Caki2 (cell line): ENCODE measurements around the gene CFI. TPM values are rescaled to one million over a fixed set of nuclear protein-coding genes. Genes with fewer than 3 reads are reported as not detected.

Source experiments
- DNase-seq: peaks from one replicate; pipeline ENCODE4 v3.0.0-alpha.2; 2015; ENCODE audit warnings: low read depth
- in situ Hi-C: cut with HindIII; loops from 2 replicates; pipeline ENCODE4 v1.10.0; 2016; ENCODE audit warnings: low sequenced_read_pairs, low pct_unique_long_range_greater_than_20kb, mixed read lengths
- total RNA-seq: library from RNA; depleted of rRNA; stranded (reverse); fragments of >200 nt; shearing (Covaris generic); gene quantifications from 2 replicates; pipeline ENCODE4 v1.2.3, GENCODE V29; 2014; ENCODE audit warnings: low replicate concordance

Gene CFI
- total RNA-seq, 1 experiment from 2014 or later = 1.6 TPM

DNA sequence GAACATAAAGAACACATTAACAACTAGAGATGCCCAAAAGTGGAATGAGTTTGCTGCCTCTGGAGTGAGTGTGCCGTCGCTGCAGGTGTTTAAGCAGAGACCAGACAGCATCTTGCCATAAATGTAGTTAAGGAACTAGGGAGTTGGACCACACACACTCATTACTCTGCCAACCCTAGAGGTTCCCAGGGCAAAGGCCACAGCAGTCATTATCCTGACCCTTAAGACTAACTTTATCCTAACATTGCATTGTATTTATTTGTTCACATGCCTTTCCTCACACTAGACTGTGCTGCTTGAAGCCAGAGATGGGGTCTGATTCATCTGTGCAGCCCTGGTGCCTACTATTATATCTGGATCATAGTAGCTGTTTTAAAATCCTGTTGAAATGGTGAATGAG lies 55.1 kb downstream of the CFI start:
- in situ Hi-C loops = no loop called here
- no peak for DNase-seq

DNA sequence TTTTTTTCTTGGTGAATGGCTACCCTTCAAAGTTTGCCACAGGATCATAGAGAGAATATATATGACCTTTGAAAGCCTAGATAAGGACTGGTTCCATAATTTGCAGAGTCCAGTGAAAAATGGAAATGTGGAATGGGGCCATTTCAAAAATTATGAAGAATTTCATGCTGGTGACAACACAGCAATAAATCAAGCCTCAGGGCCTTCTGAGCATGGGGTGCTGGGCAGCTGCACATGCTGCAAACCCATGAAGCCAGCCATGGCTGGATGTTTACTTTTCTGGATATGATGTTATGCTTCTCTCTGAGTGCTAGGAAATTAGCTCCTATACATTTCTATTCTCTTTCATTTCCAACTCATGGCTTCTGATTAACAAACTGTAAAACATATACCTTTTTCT lies 56.0 kb downstream of the CFI start:
- in situ Hi-C loops = no loop called here

DNA sequence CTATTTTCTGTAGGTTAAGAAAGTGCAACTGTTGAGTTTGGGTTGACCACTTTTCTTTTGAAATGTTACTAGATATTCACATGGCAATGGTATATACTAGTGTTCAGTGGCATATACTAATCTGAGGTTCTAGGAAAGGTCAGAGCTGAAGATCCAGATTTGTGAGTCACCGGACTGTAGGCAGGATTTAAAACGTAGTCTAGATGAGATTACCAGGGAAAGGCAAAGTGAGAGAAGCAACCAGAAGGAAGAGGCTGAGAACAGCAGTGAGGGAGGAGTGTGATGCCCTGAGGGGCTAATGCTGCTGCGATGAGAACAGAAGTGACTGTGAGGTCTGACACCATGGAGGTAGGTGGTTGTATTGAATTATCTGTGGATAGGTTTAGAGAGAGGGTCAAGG lies 62.3 kb downstream of the CFI start:
- DNase-seq = no peak
- in situ Hi-C loops = no loop called here

More for the DNA sequence above, 56.0 kb downstream of the CFI start:
- DNase-seq = no peak

DNA sequence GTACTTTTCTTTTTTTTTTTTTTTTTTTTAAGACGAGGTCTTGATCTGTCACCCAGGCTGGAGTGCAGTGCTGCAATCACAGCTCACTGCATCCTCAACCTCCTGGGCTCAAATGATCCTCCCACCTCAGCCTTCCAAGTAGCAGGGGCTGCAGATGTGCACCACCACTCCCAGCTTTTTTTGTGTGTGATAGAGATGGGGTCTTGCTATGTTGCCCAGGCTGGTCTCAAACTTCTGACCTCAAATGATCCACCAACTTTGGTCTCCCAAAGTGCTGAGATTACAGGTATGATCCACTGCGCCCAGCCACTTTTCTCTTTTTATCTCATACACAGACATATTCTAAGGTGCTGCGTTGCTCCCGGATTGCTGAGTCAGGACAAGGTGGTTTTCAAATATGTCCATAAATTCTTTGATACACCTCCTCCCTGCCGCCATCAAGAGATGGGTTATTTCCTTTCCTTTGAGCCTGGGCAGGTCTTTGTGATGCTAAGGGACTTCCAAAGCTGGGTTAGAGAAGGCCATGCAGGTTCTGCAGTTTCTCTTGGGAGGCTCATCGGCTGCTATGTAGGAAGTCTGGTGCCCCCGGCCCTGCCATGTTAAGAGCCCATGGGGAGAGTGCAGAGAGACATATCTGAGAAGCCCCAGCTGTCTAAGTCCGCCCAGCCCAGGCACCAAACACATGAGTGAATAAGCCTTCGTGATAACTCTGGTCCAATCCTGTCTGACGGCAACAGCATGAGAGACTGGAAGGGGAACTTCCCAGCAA lies 63.5 kb downstream of the CFI start:
- no peak for DNase-seq
- in situ Hi-C loops = no loop called here

DNA sequence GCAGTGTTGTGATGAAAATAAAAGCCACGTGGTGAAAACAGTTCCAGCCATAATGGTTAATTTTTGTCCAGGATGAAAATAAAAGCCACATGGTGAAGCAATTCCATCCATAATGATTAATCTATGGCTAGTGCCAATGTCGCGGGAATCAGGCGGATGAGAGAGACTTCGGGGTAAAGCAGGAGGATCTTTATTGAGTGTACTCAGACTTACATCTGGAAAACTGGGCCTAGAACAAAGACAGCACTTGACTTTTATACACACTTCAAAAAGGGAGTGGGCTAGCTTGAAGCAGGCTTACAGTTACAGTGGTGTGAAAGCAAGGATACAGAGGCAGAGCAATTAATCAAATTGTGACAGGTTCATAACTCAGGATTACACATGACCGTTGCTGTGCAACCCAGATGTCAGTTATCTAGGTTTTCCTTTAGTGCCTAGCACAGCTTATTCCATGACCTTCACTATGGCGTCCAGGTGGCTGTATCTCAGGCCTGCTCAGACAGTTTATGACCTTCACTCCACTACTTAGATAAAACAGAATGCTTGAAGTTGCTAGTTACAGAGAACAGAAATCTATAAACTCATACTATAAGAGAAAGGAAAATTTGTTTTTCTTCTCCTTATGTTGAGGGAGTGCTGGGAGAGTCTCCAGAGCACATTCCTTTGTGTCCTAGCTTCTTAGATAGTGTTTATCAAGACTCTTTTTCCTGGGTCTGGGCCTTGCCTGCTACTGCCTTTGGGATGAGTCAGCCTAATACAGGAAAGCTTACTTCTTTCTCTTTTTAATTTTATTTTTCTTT lies 66.0 kb downstream of the CFI start:
- in situ Hi-C loops = no loop called here
- DNase-seq = peak; percentile 6

DNA sequence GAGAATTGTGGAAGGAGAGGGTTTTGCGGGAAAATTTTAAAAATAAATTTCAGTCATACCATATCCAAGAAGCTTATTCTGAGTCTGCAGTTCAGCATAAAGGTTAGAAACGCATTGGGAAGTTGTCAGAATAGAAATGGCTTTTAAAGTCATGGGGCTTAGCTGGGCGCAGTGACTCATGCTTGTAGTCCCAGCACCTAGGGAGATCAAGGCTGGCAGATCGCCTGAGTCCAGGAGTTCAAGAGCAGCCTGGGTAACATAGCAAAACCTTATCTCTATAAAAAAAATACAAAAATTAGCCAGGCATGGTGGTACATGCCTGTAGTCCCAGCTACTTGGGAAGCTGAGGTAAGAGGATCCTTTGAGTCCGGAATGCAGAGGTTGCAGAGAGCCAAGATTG lies 68.1 kb downstream of the CFI start:
- in situ Hi-C loops = no loop called here
- no peak for DNase-seq

DNA sequence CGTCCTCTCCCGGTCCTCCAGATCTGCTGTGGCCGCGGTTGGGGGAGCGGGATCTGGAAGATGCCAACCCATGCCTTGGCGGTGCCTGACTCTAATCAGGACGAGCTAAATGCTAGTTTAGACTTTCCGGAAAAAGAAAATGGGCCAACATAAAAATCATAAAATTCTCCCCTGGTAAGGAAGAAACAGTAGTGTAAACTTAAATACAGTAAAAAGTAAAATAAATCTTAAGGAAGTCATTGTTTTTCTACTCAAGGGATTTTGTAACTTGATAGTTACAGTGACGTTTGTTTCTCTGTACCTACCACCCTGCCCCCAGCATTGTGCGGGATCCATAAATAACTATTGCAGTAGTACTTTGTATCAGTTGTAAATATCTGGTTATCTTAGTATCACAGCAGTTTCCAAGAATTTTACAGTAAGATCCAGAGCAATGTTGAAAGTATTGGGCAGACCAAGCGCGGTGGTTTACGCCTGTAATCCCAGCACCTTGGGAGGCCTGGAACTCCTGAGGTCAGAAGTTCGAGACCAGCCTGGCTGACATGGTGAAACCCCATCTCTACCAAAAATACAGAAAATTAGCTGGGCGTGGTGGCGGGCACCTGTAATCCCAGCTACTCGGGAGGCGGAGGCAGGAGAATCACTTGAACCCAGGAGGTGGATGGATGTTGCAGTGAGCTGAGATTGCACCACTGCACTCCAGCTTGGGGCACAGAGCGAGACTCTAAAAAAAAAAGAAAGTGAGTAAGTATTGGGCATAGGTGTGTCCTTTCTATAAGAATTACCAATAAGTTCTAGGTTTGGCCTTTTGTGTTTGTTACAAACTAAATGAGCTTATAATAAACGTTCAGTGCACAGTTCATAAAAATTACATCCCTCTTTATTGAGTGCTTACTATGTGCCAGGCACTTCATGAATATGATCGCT lies 70.9 kb downstream of the CFI start:
- DNase-seq = no peak
- in situ Hi-C loops = no loop called here

DNA sequence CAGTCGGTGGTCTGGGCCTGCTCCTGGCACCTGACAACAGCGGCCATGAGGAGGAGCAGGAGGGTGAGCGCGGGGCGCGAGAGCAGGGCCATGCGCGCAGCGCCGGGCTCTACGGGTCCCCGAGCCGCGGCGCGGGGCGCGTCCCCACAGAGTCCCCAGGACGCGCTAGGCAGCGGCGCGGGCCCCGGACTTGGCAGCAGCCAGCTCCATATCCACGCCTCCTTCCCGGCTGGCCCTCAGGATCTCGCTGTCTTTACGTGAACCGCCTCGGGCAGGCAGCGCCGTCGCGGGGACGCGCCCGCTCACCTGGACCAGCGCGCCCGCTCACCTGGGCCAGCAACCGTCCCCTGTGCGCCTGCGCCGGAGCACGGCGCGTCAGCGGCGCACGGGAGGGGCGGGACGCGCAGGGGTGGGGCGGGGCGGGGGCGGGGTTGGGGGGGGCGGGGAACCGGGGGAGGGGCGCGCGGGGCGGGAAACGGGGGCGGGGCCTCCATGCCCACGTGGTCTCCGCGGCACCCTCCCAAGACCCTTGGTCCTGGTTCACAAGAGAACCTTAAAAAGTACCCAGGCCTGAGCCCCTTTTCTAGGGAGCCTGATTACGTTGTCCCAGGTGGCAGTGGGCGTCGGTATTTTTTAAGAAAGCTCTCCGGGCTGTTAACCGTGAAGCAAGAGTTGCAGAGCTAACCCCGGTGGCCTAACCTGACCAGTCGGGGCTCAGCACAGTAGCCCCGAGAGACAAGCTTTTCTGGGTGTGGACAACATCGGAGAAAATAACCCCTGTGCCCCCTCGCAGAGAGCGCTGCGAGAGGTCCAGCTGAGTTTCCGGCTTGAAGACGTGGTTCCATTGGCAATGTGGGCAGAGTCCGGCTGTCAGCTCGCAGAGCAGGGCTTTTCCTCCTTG lies 71.8 kb downstream of the CFI start, which contains the start of gene PLA2G12A:
TSS of gene PLA2G12A (minus strand) at position 353 of the 901 bp plus-strand sequence. CDS start at position 92, 261 bp downstream.
- in situ Hi-C loops = no loop called here
- peak; percentile 77 for DNase-seq

DNA sequence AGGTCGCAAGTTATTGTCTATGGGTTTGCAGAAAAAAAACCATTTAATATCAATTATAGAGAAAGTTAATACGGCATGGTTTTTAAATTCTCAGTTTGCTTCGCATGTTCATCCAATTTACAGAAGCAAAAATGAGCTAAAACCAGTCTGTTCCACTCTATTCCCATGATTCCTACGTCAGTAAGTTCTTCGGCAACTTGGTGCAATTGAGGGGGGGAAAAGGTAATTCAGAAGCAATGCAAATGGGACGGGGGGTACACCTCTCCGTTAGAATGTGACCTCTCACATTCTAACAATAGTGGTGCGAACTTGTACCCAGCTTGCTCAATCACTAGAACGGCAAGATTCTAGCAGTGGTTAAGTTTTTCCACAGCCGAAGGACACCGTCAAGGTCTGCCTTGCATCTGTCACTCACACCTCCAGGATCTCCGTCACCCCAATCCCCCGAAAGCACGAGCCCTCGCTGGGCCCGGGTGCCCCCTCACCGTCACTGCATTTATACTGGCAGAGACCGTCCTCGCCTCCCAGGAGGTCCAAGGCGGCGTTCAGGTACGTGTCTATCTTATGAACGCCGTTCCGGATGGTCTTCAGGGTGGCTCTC lies 72.6 kb downstream of the CFI start:
- in situ Hi-C loops = no loop called here
- no peak for DNase-seq

DNA sequence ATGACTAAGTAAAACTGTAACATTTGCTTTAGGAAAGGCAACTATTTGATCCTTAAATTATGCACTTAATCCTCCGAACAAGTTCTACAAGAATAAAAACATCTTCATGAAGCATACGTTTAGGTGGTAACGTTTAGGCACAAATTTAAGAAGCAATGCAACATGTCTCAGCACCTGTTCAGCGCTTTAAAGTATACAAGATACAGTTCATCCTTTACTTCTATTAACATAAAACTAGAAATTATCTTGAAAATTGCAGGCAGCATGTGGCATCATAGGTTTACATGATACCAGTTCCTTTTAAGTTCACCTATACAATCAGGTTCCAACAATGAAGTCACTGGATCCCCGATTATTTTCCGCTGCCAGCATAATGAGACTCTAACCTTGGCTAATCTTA lies 73.4 kb downstream of the CFI start:
- in situ Hi-C loops = no loop called here
- no peak for DNase-seq

DNA sequence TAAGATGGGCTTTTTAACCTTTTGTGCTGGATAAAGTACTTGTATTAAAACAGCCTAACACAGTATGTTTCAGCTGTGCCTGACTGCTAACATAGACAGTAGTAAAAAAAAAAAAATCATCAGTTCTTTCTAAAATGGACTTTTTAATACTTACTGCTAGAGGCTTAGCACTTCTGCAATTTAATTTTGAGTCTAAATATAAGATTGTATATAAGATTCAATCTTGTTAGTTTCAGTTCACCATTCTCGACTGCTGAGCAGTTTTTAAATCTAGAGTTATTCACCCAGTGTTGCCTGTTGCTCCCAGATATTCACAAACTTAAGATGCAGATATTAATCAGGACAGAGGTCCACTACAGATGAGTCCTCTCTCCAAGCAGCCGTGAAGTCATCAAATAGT lies 78.7 kb downstream of the CFI start:
- in situ Hi-C loops = no loop called here
- no peak for DNase-seq

DNA sequence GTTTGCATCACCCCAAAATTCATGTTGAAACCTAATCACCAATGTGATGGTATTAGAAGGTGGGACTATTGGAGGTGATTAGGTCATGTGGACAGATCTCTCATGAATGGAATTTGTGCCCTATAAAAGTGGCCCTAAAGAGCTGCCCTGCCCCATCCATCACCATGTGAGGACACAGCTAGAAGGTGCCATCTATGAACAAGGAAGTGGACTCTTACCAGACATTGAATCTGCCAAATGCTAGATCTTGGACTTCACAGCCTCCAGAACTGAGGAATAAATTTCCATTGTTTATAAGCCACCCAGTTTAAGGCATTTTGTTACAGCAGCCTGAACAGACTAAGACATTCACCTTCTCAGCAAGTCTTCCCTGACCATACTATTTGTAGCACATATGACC lies 79.4 kb downstream of the CFI start:
- in situ Hi-C loops = no loop called here
- no peak for DNase-seq

DNA sequence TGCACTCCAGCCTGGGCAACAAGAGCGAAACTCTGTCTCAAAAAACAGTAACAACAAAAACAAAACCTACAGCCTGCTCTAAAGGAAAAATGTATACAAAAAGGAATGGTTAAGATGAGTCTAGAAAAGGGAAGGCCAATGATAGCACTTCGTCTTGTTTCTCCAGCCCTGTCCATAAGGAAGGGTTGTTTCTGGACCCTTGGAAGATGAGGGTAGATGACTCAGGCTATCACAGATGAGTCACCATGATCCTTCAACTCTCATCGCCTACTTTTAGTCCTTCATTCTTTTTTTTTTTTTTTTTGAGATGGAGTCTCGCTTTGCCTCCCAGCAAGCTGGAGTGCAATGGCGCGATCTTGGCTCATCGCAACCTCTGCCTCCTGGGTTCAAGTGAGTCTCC lies 80.8 kb downstream of the CFI start:
- DNase-seq = no peak
- in situ Hi-C loops = no loop called here

DNA sequence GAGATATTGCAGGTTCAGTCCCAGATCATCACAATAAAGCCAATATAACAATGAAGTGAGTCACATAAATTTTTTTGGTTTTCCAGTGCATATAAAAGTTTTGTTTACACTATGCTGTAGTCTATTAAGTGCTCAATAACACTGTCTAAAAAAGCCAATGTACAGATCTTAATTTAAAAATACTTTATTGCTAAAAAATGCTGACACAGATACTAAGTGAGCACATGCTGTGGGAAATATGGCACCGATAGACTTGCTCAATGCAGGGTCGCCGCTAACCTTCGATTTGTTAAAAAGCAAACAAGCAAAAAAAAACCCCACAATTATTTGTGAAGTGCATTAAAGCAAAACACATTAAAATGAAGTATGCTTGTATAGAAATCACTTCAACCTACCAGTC lies 82.2 kb downstream of the CFI start:
- in situ Hi-C loops = no loop called here
- no peak for DNase-seq

DNA sequence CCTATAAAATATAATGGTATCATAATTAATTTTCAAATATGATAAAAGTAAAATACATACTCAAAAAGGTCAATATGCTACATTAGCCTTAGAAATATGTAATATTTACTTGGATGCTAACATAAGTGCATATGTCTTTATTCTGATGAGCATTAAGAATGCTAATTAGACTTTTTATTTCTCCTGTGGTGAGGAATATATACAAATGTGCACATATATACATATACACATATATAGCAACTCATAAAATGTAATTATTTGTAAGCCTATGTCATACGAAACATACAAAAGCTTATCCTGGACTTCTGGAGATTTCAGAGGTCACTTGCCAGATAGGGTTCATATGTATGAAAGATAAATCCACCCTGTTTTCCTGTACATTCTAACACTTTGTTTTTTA lies 83.0 kb downstream of the CFI start:
- no peak for DNase-seq
- in situ Hi-C loops = no loop called here

DNA sequence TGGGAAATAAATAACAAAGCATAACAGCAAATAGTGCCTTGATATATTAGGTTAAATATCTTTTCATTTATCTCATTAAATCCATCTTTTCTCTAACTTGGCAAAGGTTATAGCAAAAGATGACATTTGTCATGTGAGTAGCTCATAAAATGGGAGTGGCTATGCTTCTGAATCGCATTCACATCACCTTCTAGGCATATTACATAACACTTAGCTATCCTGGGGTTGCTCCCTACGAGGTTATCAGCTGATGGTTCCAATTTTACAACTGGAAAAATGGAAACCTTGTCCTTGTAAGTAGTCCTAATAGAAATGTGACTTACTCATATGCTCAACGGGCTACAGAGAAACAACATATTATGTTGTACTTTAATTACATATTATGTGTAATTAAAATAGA lies 88.3 kb downstream of the CFI start:
- in situ Hi-C loops = no loop called here
- no peak for DNase-seq

DNA sequence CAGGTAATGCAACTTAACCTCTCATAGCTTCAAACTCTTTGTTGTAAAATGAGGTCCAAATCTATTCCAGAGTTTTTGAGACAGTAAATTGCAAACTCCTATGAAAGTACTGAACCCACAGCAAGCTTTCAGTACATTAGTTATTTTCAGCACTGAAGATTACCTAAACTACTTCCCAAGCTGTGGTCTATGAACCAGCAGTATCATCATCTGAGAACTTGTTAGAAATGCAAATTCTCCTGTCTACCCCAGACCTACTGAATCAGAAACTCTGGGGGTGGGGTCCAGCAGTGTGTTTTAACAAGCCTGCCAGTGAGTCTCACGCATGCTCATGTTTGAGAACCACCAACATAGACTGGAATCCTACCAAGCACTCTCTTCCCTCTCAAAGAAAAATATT lies 92.8 kb downstream of the CFI start:
- no peak for DNase-seq
- in situ Hi-C loops = no loop called here
